HG02852 (cell line): ENCODE measurements around the gene UBAP1L.
"Not testable (repeated sequence)": the region's sequence is repeated elsewhere in the genome, so short reads cannot be mapped to it uniquely, and the experiment has no call there.

ENCODE experiments used
- ATAC-seq: cut with Tn5 transposase; IDR thresholded peaks from one replicate; pipeline ENCODE4 v1.9.1; 2021; ENCODE audit warnings: mild to moderate bottlenecking, moderate library complexity; ENCODE audit not compliant: unreplicated experiment

Gene UBAP1L

GRCh38 chr15:65100442-65100841 lies 14.6 kb downstream of the UBAP1L start:
- ATAC-seq, result no peak

DNA sequence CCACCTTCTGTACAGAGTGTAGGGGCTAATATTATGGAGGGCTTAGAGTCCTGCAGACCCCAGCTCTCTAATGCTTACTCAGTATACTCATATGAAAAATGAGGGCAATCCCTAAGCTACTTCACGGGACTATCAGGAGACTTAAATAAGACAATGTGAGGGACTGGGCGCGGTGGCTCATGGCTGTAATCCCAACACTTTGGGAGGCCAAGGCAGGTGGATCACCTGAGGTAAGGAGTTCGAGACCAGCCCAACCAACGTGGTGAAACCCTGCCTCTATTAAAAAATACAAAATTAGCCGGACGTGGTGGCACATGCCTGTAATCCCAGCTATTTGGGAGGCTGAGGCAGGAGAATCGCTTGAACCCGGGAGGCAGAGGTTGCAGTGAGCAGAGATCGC lies 15.2 kb downstream of the UBAP1L start:
- ATAC-seq, result not testable (repeated sequence)

DNA sequence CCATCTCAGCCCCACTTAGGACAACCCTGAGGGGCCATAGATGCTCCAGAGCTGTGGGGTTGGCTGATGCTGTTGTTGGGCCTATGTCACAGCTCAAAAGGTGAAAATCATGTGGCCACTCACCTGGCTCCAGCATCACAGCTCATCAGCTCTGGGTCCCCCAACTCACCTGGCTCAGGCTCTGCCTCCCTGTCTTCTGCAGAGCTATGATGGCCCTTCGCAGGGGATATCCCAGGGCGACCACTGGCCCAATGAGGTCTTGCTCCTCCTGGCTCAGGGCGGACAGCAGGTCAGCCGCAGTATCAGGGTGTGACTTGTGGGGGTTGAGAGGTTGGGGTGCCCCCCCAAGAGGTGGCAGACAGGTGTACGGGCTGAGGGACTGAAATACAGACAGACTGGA lies 15.7 kb downstream of the UBAP1L start:
- ATAC-seq, result no peak

DNA sequence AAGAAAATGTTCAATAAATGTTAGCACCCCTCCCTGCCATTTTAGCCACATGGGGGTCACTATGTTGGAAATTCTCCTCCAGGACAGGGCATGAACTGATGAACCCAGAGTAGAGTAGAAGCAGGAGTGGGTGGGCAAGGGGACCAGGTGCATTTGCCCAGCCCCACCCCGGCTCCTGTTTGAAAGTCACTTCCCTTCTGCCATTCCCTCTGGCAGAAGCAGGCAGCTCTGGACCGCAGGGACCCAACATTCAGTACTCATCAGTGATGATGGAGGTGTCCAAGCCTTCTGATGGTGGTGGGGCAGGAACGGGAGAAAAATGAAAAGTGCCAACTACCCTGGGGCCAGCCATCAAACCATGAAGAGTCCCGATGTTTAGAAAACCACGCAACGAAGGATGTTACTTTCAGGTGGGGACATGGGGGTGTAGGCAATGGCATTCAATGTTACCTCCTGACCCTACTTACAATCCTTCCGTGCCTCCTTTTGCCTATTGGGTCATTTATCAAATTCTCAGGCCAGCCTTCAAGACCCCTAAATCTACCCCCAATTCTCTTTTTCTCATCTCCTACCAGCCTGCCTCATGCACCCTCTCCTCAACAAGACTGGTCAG lies 17.2 kb downstream of the UBAP1L start:
- ATAC-seq, result no peak

DNA sequence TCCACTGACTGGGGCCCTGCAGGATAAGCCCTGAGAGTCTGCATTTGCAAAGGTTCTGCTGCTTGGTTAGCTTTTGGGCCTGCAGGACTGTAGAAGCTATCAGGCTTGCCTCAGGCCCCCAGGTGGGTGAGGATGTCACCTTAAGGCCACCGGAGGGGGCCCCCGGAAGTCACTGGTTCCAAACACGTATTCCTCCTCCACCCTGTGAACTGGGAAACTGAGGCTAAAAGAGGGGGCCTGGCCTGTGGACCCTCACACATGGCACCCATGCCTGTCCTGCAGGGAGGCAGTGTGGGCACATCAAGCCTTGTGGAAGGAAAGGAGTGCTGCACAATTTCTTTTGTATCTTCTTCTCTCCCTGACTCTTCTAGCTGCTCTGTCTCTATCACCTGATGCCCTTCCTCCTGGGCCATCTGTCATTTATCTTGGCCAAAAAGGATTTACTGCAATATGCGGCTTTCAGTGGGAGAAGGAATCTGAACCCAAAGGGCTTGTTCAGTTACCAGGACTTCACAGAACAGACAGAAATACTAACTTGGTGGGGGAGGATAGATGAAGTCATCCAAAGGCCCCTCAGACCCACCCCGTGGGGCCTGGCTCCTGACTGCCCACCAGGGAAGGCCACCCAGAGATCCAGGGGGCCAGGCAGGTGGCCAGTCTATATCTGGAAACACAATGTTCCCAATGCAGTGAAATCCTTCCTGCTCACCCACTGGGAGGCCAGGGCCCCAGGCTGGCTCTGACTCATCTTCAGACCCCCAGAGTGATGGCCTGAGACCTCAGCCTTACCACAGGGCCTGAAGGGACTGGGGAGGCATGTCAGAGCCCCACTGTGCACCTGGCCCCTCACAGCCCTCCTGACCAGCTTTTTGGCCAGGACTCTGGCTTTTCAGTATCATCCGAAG lies 18.3 kb downstream of the UBAP1L start:
- ATAC-seq, result no peak

- ATAC-seq, result no peak
Observed at GRCh38 chr15:65095747-65096104, 19.3 kb downstream of the UBAP1L start.

DNA sequence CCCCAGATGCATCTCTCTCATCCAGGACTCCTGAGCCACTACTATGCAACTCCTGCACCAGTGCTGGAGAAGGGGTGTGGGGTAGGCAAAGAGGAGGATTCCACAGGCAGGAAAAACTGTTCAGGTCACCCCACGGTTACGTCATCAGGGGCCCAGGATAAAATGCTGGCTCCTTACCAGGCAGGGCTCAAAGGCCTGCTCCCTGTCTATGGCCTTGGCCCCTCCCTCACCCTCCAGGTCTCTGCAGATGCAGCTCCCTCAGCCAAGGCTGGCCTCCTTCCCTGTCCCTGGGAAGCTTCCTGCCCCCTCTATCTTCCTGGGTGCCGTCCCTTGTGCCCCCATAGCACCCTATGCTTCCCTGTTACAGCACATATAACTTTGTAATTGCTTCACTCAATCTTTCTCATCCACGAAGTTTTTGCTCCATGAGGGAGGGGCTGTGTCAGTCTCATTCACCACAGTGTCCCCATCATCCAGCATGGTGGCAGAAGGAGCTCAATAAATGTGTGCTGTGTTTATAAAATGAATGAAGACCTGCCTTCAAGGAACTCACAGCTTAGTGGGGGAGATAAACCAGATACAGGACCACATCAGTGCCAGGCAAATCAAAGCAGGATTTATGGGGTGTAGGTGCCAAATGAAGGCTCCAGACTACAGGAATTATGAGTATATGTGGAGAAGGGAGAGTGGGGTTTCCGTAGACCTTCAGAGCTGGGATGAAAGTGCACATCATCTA lies 19.8 kb downstream of the UBAP1L start:
- no peak for ATAC-seq

DNA sequence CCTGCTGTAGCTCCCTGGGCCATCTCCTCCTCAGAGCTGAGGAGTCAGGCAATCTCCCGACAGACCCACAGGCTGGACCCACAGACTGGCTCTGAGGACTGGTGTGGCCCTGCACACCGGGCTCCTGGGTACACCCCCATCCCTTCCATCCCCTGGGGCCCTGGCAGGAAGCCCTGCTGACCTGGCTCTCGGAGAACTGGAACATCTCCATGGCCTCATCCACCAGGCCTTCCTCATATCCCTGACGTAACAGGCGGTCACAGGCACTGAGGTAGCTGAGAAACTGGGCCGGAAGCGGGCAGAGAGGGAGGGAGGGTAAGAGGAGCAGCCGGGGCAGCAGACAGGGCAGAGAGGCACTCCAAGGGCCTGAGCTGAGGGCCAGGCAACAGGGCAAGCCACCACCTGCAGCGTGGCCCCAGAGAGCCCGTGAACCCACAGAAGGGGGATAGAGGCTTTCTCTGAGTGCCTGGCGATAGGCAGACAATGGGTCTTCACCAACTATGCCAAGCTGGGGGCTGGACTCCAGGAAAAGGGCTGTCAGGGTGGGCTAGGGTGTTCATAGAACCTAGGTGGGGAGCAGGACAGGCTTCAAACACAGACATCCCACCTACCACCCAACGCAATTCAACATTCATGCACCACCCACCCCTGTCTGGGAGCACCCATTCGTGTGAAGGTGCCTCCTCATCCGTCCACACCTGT lies 20.6 kb downstream of the UBAP1L start:
- ATAC-seq, result no peak

- ATAC-seq, result not testable (repeated sequence)
Observed at GRCh38 chr15:65093793-65094170, 21.2 kb downstream of the UBAP1L start.

DNA sequence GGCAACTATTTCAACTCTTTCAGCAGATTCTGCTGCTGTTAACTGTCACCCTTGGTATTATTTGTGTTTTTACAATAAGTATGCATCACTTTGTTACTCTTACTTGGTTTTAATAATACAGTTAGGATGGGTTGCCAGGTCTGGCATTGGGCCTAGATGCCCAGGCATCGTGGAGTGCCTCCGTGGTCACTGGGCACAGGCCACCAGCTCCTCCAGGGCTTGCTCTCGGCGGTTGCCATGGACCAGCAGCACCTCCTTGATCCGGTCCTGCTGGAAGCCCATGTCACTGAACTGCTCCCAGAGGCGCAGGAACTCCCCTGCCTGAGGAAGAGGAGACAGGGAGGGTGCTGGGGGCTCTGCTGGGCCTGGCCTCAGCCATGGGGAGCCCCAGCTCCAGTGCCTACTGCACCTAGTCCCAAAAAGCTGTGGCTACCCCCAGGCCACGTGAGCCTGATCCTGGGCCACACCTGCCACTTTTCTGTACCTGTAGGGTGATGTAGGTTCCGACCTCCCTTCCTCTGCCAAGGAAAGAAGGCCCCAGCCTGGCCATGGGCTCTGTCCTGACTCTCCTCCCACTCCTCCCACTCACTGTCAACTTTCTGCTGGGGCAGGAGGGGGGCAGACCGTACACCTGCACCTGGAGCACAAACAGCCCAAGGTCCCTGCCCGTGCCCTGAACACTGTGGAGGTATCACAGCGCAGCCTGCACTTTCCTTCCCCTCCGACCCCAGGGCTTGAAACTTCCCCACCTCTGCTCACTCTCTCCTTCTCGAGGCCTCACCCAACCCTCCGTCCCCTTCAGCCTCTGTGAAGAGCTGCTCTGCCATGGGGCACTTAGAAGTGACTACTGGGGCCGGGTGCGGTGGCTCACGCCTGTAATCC lies 21.8 kb downstream of the UBAP1L start:
- ATAC-seq, result no peak

DNA sequence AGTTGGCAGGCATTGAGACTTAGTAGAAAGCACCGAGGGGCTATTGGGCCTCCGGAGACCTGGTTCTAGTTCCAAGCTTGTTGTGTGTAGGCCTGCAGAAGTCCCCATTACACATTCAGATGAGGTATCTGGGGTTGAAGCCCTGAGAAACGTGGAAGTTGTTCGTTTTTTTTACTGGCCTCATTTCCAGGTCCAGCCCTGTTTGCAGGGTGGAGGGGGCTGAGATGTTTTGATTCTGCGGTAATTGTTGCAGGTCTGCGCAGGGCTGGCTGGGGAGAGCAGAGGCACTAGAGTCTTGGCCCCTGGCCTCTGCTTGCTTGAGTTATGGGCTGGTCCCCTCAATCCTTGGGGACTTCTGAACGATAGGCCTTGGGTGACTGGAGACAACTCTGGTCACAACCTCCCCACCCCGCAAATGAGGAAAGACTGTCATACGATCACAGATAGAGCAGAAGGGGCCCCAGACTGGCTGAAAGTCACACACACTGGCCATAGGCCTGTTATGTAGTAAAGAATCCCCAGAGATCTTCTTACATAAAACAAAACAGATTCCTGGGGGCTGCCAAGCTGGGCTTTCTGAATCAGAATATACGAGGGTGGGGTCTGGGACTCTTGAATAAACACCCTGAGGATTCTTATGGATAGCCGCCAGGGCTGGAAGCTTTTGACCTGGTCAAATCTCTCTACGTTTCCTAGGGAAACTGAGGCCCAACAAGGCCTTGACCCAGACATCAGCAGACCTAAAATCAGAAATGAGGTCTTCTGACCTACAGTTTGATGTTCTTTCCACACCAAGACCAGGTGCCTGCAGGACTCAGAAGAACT lies 22.8 kb downstream of the UBAP1L start:
- ATAC-seq, result no peak

GRCh38 chr15:65089206-65089824 lies 25.7 kb downstream of the UBAP1L start:
- ATAC-seq, result no peak

DNA sequence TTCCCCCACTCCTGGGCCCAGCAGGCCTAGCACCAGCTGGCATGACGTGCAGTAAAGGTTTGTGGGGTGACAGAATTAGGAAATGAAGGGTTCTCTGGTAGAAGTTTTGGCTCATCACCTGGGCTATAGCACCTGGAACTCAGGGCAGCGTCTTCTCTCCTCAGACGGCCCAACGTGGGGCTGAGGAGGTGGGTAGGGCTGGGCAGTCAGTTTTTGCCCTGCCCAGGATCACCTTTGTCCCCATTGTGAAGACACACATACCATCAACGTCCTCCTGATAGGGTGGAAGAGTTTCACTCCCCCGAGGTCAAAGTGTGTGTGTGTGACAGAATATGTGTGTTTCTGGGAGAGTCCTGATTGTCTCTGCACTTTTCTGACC lies 26.4 kb downstream of the UBAP1L start:
- ATAC-seq, result no peak

DNA sequence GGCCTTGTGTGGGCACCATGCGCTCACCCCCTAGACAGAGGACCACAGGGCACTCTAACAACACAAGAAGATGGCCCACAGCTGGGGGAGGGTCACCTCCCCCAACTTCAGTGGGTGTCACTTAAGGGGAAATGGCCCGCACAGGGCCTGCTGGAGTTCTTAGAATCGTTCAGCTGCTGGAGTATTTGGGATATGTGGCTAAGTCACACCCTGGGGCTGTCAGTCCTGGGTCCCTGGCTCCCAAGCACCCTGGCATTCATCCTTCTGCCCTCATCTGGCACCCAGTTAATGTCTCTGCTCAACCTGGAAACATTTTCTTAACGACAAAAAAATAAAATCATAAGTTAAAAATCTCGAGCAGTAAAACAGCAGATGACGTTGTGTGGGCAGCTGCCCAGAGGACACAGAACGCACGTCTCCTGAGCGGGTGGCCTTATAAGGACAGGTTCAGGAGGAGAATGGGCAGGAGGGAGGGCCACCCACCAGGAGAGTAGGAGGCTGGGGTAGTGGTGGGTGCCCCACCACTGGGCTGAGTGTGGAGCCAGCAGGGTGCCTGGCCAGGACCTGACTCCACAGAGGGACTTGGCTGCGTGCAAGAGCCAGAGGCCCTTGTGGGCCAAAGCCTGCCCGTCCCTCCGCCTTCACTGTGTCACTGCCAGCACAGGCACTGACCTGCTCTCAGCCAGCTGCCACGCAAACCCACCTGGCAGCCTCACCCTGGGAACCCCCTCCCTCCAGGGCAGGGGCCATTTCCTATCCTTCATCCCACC lies 26.9 kb downstream of the UBAP1L start:
- no peak for ATAC-seq

DNA sequence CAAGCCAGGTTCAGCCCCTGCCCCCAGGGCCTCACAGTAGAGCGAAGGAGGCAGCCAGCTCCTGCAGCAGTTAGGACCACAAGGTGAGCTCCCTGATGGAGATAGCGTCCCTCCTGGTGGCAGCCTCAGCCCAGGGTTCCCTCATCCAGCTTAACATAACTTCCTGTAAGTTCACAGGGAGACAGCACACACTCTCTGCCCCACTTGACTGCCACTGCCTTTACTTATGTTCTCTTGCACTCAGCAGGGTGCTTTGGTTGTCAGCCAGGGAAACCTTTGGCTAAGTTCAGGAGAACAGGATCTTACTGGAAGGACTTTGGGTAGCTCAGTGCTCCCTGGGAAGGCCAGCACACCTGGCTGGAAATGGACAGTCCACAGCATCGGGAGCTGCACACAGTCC lies 27.6 kb downstream of the UBAP1L start:
- no peak for ATAC-seq

GRCh38 chr15:65086680-65087111 lies 28.3 kb downstream of the UBAP1L start:
- no peak for ATAC-seq

GRCh38 chr15:65085990-65086679 lies 28.9 kb downstream of the UBAP1L start:
- no peak for ATAC-seq
